Measurements from ENCODE around the gene KDELR1. TPM values are rescaled to one million over a fixed set of nuclear protein-coding genes. Genes with fewer than 3 reads are reported as not detected.

KDELR1 gene
- total RNA-seq: 27.9 and 30.6 TPM in 2 replicates

DNA sequence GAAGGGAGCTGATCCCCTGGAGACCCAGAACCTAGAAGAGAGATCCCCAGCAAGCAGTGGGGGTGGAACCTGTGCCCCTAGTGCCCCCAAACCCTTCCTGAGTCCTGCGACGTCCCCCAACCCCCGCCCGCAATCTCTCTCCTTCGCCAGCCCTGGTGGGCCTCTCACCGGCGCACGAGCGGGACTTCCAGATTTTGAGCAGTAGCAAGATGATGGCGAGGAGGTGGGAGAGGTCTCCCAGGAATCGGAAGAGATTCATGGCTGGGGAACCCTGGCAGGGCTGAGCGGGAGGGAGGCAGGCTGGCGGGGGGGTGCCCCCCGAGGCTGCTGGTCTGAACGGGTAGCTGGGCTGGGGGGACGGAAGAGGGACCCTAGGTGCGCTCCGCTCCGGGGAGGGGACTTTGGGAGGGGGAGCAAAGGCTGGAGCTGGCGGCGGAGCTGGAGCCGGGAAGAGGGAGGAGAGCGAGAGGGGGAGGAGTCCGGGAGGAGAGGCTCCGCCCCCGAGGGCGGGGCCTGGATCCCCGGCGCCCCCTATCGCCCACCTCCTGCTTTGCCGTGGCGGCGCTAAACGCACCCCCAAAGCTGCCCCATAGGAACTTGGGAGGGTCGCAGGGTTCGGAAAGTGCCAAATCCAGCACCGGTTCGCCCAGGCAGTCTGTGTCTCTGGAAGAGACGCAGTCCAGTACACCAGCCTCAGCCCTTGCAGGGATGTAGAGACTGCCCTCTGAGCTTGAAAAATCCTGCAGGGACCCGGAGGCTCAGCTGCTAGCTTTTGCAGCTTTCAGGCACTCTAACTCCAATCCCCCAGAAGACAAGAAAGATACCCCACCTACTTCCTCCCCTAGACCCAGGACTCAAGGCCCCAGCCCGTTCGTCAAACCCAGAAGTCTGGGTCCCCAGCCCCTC lies at the start of gene KDELR1:
TSS of gene KDELR1 (minus strand) at position 452 of the 906 bp plus-strand sequence. CDS start at position 259, 193 bp downstream.
- Histone ChIP-seq H3K4me3 (ENCODE audit: low read depth, low read length) (peak within 1 kb of the TSS; percentile 98), H3K36me3 (ENCODE audit: control insufficient read depth, insufficient read depth, low read length) (peaks cover 11% of the 10 kb centered on the region), H3K27me3 (ENCODE audit: control insufficient read depth, insufficient read depth, low read length) (peaks cover 18% of the 10 kb centered on the region)
- TF ChIP-seq, protein P1, sequence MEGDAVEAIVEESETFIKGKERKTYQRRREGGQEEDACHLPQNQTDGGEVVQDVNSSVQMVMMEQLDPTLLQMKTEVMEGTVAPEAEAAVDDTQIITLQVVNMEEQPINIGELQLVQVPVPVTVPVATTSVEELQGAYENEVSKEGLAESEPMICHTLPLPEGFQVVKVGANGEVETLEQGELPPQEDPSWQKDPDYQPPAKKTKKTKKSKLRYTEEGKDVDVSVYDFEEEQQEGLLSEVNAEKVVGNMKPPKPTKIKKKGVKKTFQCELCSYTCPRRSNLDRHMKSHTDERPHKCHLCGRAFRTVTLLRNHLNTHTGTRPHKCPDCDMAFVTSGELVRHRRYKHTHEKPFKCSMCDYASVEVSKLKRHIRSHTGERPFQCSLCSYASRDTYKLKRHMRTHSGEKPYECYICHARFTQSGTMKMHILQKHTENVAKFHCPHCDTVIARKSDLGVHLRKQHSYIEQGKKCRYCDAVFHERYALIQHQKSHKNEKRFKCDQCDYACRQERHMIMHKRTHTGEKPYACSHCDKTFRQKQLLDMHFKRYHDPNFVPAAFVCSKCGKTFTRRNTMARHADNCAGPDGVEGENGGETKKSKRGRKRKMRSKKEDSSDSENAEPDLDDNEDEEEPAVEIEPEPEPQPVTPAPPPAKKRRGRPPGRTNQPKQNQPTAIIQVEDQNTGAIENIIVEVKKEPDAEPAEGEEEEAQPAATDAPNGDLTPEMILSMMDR (IDR thresholded peaks at IDR 0.05; ENCODE audit: insufficient read depth, low read length, severe bottlenecking): peak; percentile 99
- DNase-seq (ENCODE audit: low read depth): peak; percentile 32
- FAIRE-seq: no peak

GRCh38 chr19:48436586-48436985 lies 45.2 kb upstream of the KDELR1 start:
- FAIRE-seq (no peak), DNase-seq (ENCODE audit: low read depth) (no peak)
- Histone ChIP-seq H3K4me3 (ENCODE audit: low read depth, low read length) (no peak overlapping the region), H3K27me3 (ENCODE audit: control insufficient read depth, insufficient read depth, low read length) (peaks cover 1% of the 10 kb centered on the region), H3K36me3 (ENCODE audit: control insufficient read depth, insufficient read depth, low read length) (no peaks in the 10 kb centered on the region)
- TF ChIP-seq, protein P1 (IDR thresholded peaks at IDR 0.05; ENCODE audit: insufficient read depth, low read length, severe bottlenecking): no peak

DNA sequence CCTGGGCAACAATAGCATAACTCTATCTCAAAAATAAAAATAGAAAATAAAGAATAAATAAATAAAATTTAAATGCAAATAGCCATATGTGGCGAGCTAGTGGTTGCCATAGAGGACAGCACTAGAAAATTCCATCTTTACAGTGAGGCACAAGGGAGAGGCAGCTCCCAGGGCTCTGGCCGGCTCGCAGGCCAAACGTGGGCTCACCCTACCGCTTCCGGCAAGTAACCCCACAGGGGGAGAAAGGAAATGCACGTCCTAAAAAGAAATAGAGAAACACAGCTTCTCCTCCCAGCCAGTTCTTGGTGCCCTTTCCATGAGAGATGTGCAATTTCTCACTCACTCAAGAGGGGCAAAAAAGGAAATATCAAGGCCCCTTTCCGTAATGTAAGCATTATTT lies 42.0 kb upstream of the KDELR1 start:
- FAIRE-seq: no peak
- DNase-seq (ENCODE audit: low read depth): no peak
- TF ChIP-seq, protein P1 (IDR thresholded peaks at IDR 0.05; ENCODE audit: insufficient read depth, low read length, severe bottlenecking): no peak
- H3K27me3 ChIP-seq (ENCODE audit: control insufficient read depth, insufficient read depth, low read length): no peaks in the 10 kb centered on the region
- no peak overlapping the region for H3K4me3 ChIP-seq (ENCODE audit: low read depth, low read length)
- no peaks in the 10 kb centered on the region for H3K36me3 ChIP-seq (ENCODE audit: control insufficient read depth, insufficient read depth, low read length)

DNA sequence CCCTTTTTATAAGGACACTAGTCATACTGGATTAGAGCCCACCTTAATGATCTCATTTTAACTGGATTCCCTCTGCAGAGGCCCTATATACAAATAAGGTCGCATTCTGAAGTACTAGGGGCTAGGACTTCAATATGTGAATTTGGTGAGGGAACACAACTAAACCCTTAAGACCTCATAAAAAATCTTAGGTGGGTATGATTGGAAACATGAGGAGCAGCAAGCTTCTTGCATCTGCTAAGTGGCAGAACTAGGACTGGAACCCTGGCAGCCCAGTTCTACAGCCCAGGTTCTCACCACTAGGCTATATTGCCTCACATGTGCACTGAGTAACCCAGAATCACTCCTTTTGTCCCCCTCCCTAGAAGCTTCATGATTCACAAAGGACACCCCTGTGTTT lies 37.3 kb upstream of the KDELR1 start:
- FAIRE-seq (no peak), DNase-seq (ENCODE audit: low read depth) (no peak)
- no peaks in the 10 kb centered on the region for H3K36me3 ChIP-seq (ENCODE audit: control insufficient read depth, insufficient read depth, low read length)
- no peak overlapping the region for H3K4me3 ChIP-seq (ENCODE audit: low read depth, low read length)
- TF ChIP-seq, protein P1 (IDR thresholded peaks at IDR 0.05; ENCODE audit: insufficient read depth, low read length, severe bottlenecking): no peak
- no peaks in the 10 kb centered on the region for H3K27me3 ChIP-seq (ENCODE audit: control insufficient read depth, insufficient read depth, low read length)

GRCh38 chr19:48424694-48425219 lies 33.4 kb upstream of the KDELR1 start:
- FAIRE-seq (no peak), DNase-seq (ENCODE audit: low read depth) (peak; percentile 50)
- TF ChIP-seq, protein P1 (IDR thresholded peaks at IDR 0.05; ENCODE audit: insufficient read depth, low read length, severe bottlenecking): no peak
- Histone ChIP-seq H3K36me3 (ENCODE audit: control insufficient read depth, insufficient read depth, low read length) (no peaks in the 10 kb centered on the region), H3K27me3 (ENCODE audit: control insufficient read depth, insufficient read depth, low read length) (no peaks in the 10 kb centered on the region), H3K4me3 (ENCODE audit: low read depth, low read length) (no peak overlapping the region)
